ENCODE data around the gene HOXD10. TPM values are rescaled to one million over a fixed set of nuclear protein-coding genes. Genes with fewer than 3 reads are reported as not detected.

Gene HOXD10
- total and polyA plus RNA-seq, 2 of the 13 experiments (the other 11 are each of a cell fraction or from before 2014, with no cell fraction given), result not detected

GRCh38 chr2:176096986-176097819, 19.4 kb upstream of the HOXD10 start:
- H3K79me2 ChIP-seq (ENCODE audit: insufficient read depth, low read length), result no peaks in the 10 kb centered on the region
- BruUV-seq (replicated peaks), result no TSS peak
- H3K4me3 ChIP-seq (replicated peaks in 1 of 3; ENCODE audit: insufficient read depth in 1 of 3, low read depth in 2 of 3, low read length in 3 of 3), result peak overlapping the region; percentile 47 to 75 (median 61)
- 2% methylated on average over 14 of the region's 45 CpGs for WGBS (ENCODE audit: low lambda C conversion rate)
- H3K9ac ChIP-seq (ENCODE audit: insufficient read depth, low read depth, low read length), result peak overlapping the region; percentile 4; the same call in 1 of the 2 replicates
- H2AFZ ChIP-seq (ENCODE audit: low read length), result peak overlapping the region; percentile 3
- FAIRE-seq, result peak; percentile 43
- peak overlapping the region; percentile 91 for H3K4me2 ChIP-seq (ENCODE audit: low read depth, low read length)
- no peaks in the 10 kb centered on the region for H3K36me3 ChIP-seq (replicated peaks in 1 of 2; ENCODE audit: control insufficient read depth in 1 of 2, insufficient read depth in 2 of 2, low read length in 2 of 2)
- H3K9me3 ChIP-seq (ENCODE audit: low read length), result no peaks in the 10 kb centered on the region
- peaks cover 17% of the 10 kb centered on the region for H3K4me1 ChIP-seq (ENCODE audit: insufficient read depth, low read length)
- in situ Hi-C loops (cut with HindIII; ENCODE audit: extremely low pct_ligation_motif_present, low pct_unique_long_range_greater_than_20kb) (loop anchor here (5.0 kb wide), 2 partner anchors 410 to 730 kb away; no protein-coding TSS in a partner anchor), intact Hi-C loops (cut with micrococcal nuclease; ENCODE audit: unreplicated experiment) (loop anchor here (1.0 to 5.0 kb wide), 6 partner anchors 407 to 895 kb away; no protein-coding TSS in a partner anchor)
- ChIA-PET CTCF (ENCODE audit: low intra/inter-chr PET ratio, low total read pairs) (interaction anchor here (0.6 to 3.0 kb wide), 7 partner anchors 407 to 1397 kb away, joined by 3 to 33 read pairs (median 13); no protein-coding TSS in a partner anchor), POLR2A (no interaction called here)
- H3K27ac ChIP-seq (ENCODE audit: extremely low read length, insufficient read depth, low read length), result no peak overlapping the region
- peak; percentile 95 for ATAC-seq
- H3K27me3 ChIP-seq (ENCODE audit: control insufficient read depth in 1 of 2, insufficient read depth in 2 of 2, low read length in 2 of 2), result peaks cover 28 to 95% of the 10 kb centered on the region in 2 experiments
- peak; percentile 64 for DNase-seq (ENCODE audit: low spot score)
- no peaks in the 10 kb centered on the region for H4K20me1 ChIP-seq (ENCODE audit: insufficient read depth, low read length)
- TF ChIP-seq ISL2 (CRISPR knock-in tag; IDR thresholded peaks at IDR 0.05) (peak; percentile 40; the same call in 1 of the 2 replicates), ZNF749 (CRISPR knock-in tag; IDR thresholded peaks at IDR 0.05; ENCODE audit: borderline replicate concordance) (no peak), ZNF207 (IDR thresholded peaks at IDR 0.05; ENCODE audit: borderline replicate concordance) (no peak), AHR (CRISPR knock-in tag; IDR thresholded peaks at IDR 0.05) (peak; percentile 83; the same call in 1 of the 2 replicates), ZBTB7B (CRISPR knock-in tag; IDR thresholded peaks at IDR 0.05) (peak; percentile 78; the same call in 1 of the 2 replicates), TFDP1 (CRISPR knock-in tag; IDR thresholded peaks at IDR 0.05; ENCODE audit: borderline replicate concordance) (peak; percentile 35; the same call in 1 of the 2 replicates), FOXK1 (CRISPR knock-in tag; IDR thresholded peaks at IDR 0.05; ENCODE audit: borderline replicate concordance, low read depth) (no peak), CBX1 (IDR thresholded peaks at IDR 0.05; ENCODE audit: low read depth) (peak; percentile 25), ZBTB7A (CRISPR knock-in tag; IDR thresholded peaks at IDR 0.05) (peak; percentile 54; the same call in 1 of the 2 replicates), ZNF136 (CRISPR knock-in tag; IDR thresholded peaks at IDR 0.05; ENCODE audit: low read depth) (0 out of 2 replicates have a peak, but pooled peaks have one; percentile 67), PHF8 (CRISPR knock-in tag; IDR thresholded peaks at IDR 0.05) (peak; percentile 41; the same call in 1 of the 2 replicates), JARID2 (CRISPR knock-in tag; IDR thresholded peaks at IDR 0.05; ENCODE audit: insufficient replicate concordance) (peak; percentile 68), ZNF441 (CRISPR knock-in tag; IDR thresholded peaks at IDR 0.05; ENCODE audit: borderline replicate concordance) (no peak), ZNF225 (CRISPR knock-in tag; IDR thresholded peaks at IDR 0.05) (peak; percentile 63; the same call in 1 of the 2 replicates), ZNF33B (CRISPR knock-in tag; IDR thresholded peaks at IDR 0.05) (peak; percentile 75; the same call in 1 of the 2 replicates), KDM2A (CRISPR knock-in tag; IDR thresholded peaks at IDR 0.05; ENCODE audit: borderline replicate concordance, low read depth) (peak; percentile 91; the same call in 1 of the 2 replicates), RNF2 (conservative IDR thresholded peaks at IDR 0.05; ENCODE audit: low read depth) (peak; percentile 78), ZNF547 (CRISPR knock-in tag; IDR thresholded peaks at IDR 0.05) (0 out of 2 replicates have a peak, but pooled peaks have one; percentile 33), CC2D1A (CRISPR knock-in tag; IDR thresholded peaks at IDR 0.05) (no peak), ZNF180 (CRISPR knock-in tag; IDR thresholded peaks at IDR 0.05; ENCODE audit: borderline replicate concordance, low read depth) (no peak), USF2 (IDR thresholded peaks at IDR 0.05; ENCODE audit: low read depth, low read length) (no peak), USF2 (CRISPR knock-in tag; IDR thresholded peaks at IDR 0.05; ENCODE audit: borderline replicate concordance) (0 out of 2 replicates have a peak, but pooled peaks have one; percentile 23)

Measured in HepG2 (cell line).